GM13976 (cell line): ENCODE results near the gene CTIF.

Experiments
- DNase-seq: peaks from one replicate; pipeline ENCODE4 v3.0.0; 2012; ENCODE audit warnings: low spot score
- in situ Hi-C: fragments of 300-500 bp; cut with MboI; formaldehyde crosslinking; loops from one replicate; pipeline ENCODE4 v1.12.0; 2022; ENCODE audit warnings: low sequenced_read_pairs, mixed read lengths, inconsistent platforms; ENCODE audit not compliant: unreplicated experiment
- TF ChIP-seq, protein P1 (sequence below): IDR thresholded peaks from 2 replicates; pipeline ENCODE4 v1.5.1; 2012; ENCODE audit warnings: borderline replicate concordance, mild to moderate bottlenecking; ENCODE audit not compliant: insufficient read depth; ENCODE audit errors: extremely low read depth, missing control alignments, control extremely low read depth

The CTIF gene

DNA sequence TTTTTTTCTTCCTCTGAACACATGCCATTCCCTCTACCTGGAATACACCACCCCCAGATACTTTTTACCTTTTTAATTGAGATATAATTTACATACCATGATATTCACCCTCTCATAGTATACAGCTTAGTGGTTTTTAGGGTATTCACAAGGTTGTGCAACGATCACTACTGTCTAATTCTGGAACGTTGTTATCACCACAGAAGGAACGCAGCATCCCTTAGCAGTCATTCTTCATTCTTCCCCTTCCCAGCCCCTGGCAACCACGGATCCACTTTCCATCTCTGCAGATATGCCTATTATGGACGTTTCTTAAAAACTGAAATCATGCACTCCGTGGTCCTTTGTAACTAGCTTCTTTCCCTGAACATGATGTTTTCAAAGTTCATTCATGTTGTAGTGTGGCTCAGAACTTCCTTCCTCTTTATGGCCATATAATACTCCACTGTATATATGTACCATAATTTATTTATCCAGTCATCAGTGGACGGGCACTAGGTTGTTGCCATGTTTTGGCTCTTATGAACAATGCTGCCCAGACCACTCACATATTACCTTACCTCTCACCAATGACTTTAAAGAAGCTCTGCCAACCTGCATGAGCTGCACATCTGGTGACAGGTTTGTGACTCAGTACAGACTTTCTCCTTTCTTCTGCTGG is 168.9 kb downstream of the CTIF start:
- no peak for DNase-seq
- TF ChIP-seq, protein P1, sequence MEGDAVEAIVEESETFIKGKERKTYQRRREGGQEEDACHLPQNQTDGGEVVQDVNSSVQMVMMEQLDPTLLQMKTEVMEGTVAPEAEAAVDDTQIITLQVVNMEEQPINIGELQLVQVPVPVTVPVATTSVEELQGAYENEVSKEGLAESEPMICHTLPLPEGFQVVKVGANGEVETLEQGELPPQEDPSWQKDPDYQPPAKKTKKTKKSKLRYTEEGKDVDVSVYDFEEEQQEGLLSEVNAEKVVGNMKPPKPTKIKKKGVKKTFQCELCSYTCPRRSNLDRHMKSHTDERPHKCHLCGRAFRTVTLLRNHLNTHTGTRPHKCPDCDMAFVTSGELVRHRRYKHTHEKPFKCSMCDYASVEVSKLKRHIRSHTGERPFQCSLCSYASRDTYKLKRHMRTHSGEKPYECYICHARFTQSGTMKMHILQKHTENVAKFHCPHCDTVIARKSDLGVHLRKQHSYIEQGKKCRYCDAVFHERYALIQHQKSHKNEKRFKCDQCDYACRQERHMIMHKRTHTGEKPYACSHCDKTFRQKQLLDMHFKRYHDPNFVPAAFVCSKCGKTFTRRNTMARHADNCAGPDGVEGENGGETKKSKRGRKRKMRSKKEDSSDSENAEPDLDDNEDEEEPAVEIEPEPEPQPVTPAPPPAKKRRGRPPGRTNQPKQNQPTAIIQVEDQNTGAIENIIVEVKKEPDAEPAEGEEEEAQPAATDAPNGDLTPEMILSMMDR, result no peak
- in situ Hi-C loops, result no loop called here

DNA sequence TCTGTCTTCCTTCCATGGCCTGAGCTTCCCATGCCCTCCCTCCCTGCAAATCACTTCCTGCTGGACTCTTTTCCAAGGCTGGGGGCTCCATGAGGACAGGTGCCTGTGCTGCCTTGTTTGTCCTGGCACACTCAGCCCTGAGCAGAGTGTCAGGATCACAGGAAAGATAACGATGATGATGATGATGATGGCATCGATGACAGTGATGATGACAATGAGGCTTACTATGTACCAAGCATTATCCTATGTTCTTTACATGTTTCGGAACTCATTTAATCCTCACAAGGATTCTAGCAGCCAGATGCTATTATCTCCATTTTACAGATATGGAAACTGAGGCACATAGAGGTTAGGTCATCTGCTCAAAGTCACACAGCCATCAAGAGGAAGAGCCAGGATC is 170.0 kb downstream of the CTIF start:
- no peak for DNase-seq
- TF ChIP-seq, protein P1, result no peak
- in situ Hi-C loops, result no loop called here

DNA sequence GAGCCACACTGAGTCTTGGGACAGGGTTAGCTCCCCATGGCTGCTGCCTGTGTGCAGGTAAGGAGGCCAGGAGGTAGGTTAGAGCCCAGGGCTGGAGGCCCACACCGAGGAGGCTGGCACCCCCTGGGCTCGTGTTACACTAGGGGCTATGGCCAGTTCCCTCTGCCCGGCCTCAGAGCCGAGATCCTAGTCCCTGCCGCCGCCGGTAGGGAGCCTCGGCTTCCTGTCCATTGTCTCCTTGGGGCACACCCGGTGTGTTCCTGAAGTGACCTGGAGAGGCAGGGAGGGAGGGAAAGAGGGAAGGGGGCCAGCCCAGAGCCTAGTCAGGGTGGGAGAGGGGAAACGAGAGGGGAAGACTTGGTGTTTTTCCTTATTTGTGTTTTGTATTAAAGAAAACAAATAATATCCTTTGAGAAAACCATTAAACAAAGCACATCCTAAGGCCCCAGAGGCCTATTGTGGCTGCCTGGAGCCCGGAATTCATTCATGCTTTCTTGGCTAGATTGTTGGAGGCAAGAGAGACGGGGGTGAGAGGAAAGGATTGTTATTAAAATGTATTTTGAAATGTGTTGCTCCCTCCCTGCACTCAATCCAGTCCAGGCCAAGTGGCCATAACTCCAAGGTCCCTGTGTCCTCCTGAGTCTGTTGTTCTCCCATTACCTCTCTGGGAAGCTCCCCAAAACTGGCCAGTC is 170.7 kb downstream of the CTIF start:
- in situ Hi-C loops, result no loop called here
- TF ChIP-seq, protein P1, result no peak
- DNase-seq, result no peak

DNA sequence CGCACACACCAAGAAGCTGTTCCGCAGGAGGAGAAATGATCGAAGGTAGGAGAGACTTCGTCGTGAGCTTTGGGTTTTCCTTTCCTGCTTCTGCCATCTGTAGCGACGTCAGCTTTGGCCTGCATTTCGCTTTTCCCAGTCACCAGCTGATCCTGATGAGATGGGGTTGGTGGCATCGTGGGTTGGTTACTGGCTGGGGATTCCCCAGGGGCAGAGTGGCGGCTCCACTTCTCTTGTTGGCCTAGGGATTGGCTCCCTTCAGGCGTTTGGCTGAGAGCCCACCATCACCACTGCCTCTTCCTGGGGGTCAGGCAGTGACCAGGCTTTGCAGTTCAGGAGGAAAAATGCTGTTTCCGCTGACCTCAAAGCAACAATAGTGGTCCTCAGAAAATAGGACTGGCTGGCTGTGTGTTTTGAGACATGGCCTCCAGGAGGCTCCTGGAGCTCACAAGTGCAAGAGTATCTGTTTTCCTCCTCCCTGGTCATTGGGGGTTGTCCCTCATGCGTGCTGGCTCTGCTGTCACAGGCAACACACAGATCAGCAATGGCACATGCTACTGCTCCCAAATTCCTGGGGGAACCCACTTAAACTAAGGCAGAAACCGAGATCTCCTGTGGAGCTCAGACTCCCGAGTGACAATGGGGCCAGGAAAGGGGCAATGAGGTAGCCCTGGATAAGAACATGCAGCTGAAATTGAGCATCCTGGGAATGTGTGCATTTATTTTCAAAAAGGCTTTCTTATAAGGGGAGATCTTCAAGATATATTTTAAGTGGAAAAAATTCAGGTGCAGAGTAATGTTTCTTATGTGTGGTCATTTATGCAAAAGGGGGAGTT is 173.0 kb downstream of the CTIF start:
- DNase-seq, result peak; percentile 74
- TF ChIP-seq, protein P1, result peak; percentile 36
- in situ Hi-C loops, result no loop called here

DNA sequence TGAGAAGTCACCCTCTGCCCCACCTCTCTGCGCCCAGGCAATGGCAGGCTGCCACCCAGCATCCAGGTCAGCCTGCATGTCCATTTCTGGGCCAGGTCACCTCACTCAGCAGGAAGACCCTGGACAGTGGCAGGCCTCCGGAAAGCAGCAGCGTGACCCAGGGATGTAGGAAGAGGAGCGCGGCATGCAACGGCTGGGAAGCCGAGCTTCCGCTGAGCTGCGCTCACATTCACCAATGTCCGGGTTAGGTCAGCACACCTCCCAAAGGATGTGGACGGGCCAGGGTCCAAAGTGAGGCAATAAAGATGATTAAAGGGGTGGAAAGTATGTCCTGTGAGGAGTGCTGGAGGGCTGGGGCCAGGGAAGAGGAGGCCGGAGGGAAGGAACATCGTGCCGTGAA is 174.5 kb downstream of the CTIF start:
- in situ Hi-C loops, result no loop called here
- TF ChIP-seq, protein P1, result no peak
- DNase-seq, result no peak

DNA sequence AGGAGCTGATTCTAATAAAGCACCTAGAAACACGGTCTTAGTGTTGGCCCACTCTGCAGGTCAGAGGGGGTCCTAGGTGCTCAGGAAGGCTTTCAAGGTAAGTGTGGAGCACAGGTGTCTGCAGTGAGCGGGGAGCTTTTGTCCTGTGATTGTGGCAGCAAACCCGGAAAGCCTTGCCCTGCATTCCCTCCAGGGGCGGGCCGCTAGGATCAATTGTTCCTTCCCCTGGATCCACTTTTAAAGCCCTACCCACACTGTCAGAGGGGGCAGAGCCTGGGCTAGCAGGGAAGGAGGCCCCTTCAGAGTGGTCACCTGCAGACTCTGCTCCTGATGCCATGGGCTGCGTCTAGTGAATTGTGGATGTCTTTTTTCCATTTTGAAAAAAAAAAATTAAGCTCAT is 176.0 kb downstream of the CTIF start:
- DNase-seq, result no peak
- in situ Hi-C loops, result no loop called here
- TF ChIP-seq, protein P1, result no peak
